ENCODE measurements around the gene C19orf12.
"Not testable (repeated sequence)": the region's sequence is repeated elsewhere in the genome, so short reads cannot be mapped to it uniquely, and the experiment has no call there.

Gene C19orf12

DNA sequence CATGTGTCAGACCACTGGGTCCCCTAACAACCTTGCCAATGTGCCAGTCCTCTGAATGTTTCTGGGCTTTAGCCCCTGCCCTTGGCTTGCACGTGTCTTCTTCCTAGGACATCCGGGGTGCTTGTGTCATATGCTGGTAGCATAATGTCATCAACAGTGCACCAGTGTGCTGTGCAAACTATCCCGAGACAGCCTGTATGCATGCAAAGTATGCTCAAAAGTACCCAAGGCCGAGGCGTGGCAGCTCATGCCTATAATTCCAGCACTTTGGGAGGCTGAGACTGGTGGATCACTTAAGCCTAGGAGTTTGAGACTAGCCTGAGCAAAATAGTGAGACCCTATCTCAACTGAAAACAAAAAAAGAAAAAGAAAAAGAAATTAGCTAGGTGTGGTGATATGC lies 20.8 kb upstream of the C19orf12 start:
- DNase-seq (ENCODE audit: extremely low read depth in 1 of 2, low read depth in 1 of 2), result no peak

DNA sequence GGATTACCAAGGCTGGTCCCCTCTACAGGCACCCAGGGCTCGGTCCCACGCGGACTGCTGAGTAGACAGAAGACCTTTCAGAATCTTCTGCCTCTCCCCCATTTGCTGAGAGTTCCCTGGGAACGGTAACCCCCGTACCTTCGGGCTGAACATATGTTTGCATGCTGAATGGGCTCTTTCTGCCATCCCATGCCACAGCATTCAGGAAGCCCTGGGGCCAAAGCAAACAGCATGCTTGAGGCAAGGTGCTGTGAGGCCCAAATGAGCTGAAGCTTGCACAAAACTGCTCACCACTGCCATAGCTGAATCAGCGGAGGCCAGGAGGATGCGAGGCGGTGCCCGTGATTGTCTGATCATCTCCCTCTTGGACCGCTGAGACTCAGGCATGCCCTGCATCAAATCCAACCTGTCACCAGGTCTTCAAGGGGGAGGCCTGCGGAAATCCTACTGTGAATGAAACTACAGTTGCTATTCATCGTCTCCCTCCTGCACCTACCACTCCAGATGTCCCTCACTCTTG lies 16.3 kb upstream of the C19orf12 start:
- DNase-seq (ENCODE audit: extremely low read depth in 1 of 2, low read depth in 1 of 2), result no peak

DNA sequence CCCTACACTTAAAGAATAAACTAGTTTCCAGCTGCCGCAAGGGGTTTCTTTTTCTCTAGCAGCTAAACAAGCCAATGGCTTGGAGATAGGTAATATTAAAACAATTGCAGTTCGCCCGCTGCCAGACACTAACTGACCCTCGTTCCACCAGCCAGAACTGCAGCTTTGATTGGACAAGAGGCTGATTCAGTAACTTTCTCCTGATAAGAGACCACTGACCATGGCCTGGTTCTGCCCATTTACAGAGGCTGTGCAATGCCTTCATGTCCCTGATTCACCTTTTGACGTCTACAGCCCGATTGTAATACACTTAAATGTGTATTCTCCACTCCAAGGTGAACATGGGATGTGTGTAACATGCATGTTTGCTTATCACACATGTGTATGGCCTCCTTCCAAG lies 12.8 kb upstream of the C19orf12 start:
- no peak for DNase-seq (ENCODE audit: extremely low read depth in 1 of 2, low read depth in 1 of 2)

DNA sequence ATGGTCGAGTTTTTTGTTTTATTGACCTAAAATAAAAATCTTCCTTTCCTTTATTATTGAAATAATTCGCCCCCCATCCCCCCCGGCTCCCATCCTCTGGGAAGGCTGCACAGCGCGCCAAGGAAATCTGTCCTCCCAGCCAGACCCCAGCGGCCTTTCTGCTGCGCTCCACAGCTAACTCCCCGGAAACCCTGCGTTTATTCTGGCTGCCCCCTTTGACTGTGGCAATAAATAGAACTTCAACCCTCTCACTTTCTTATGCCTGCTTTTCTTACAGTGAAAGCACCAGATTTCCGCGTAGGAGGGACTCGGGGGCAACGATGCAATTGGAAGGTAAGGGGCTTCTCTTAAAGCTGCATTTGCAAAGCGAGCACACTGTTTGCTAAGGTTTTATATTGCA lies 9.7 kb upstream of the C19orf12 start:
- no peak for DNase-seq (ENCODE audit: extremely low read depth in 1 of 2, low read depth in 1 of 2)

DNA sequence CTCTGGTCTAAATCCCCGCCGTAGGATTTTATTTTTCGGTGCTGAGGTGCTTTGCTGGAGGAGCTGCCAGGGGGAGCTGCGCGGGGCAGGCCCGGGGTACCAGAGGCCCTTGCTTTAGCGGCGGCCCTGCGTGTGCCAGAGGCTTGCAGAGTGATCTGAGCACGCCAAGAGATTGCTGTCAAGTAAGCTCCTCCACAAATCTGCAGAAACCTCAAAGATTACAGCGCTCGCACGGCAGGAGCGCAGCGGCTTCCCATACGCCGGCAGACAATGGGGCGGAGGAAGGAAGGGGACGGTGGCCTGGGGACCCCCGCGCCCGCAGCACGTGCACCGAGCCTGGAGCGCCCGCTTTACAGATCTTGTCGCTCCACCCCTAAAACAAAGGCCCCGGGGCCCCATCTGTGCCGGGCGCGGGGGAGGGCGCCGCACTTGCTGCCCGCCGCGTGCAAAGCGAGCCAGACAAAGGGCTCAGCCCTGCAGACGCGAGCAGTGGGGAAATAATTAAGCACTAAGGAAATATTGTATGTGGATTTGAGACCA lies 9.1 kb upstream of the C19orf12 start:
- DNase-seq (ENCODE audit: extremely low read depth in 1 of 2, low read depth in 1 of 2), result no peak

DNA sequence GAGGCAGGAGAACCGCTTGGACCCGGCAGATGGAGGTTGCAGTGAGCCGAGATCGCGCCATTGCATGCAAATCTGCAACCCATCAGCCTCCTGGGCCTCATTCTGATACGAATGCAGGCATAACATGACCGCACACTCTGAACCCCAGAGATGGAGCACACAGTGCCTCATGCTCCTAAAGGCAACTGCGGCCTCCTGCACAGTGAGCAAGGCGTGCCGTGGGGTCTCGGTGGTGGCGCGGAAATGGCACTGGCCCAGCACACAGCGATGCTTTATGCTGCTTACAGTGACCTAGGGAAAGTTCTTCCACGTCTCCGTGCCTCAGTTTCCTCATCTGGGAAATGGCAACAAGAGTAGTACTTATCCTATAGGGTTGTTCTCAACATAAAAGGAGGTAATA lies 2.0 kb upstream of the C19orf12 start:
- DNase-seq (ENCODE audit: extremely low read depth in 1 of 2, low read depth in 1 of 2), result no peak

DNA sequence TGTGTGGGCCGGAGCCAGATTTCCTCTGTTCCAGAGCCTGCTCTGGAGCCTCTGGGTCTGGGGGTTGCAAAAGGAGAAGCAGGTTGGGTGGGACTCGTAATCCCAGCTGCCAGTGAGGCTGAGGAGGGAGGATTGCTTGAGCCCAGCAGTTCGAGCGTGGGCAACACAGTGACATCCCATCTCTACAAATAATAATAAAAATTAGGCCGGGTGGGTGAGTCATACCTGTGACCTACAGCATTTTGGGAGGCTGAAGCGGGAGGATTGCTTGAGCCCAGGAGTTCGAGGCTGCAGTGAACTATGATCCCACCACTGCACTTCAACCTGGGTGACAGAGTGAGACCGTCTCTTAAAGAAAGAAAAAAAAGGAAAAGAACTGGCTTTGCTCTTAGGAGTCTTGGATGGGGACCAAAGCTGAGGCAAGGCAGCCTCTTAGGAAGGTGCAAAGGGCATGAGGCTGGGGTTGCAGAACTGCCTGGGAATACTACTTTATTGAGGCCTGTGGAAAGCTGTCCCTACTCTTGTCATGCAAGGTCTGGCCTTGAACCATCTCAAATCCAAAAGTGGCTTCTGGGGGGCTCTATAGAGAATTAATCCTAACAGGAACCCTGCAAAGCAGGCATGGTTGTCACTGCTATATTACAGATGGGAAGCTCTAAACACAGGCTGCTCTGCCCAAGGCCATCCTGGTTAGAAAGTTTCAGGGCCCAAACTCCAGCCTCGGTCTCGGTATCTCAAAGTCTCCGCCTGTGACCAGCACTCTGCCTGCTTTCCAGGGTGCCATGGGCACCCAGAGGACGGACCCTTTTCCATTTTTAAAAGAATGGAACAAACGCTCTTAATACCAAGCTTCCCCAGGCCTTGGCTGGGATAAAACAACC lies 880 bp upstream of the C19orf12 start:
- DNase-seq (ENCODE audit: extremely low read depth in 1 of 2, low read depth in 1 of 2), result no peak

DNA sequence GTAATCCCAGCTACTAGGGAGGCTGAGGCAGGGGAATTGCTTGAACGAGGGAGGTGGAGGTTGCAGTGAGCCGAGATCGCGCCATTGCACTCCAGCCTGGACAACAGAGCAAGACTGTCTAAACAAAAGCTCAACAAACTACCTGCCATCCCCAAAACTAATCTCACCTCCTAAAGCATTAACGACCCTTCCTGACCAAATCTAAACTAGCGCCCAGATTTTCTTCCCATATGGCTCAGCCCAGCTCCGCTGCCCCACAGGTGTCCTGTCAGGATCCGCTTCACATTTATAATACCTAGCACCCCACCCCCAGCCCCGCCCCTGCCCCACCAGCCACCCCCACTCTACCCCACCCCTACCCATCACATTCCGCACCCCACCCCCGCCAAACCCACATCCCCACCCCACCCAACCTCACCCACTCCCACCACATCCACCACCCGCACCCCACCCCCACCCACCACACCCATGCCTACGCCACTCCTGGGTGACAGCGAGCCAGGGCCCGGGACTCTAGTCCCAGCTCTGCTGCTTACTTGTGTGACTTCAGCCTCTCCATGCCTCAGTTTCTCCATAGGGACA lies 599 bp downstream of the C19orf12 start:
- DNase-seq (ENCODE audit: extremely low read depth in 1 of 2, low read depth in 1 of 2), result no peak

DNA sequence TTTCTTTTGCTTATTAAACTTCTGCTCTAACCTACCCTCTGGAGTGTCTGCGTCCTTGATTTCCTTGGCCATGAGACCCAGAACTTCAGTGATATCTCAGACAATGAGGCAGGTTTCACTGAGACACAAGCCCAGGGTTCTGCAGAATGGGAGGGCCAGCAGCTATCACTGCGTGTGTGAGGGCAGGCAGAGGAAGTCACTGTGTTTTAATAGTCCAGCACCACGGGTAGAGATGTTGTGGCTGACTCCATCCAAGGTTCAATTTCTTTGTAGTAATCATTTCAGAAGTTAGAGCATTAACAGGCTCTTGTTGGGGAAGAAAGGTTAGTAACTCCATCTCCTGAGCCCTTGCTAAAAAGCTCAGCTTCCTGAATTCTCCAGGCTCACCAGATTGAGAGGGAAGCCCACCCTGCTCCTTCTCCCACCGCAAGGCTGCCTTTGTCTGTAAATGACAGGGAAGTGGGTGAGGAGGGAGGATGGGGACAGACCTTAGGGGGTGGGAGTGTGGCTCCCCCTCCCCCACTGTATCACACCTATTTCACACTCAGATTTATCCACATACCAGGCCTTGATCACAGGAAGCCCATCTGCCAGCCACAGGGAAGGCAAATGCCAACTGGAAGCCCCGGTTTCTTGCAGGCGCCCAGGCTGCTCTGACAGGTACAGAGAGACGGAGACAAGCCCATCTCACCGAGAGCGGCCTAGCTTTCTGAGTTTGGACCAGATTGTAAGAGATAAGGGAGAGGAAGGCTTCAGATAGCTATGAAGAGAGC lies 2.1 kb downstream of the C19orf12 start:
- no peak for DNase-seq (ENCODE audit: extremely low read depth in 1 of 2, low read depth in 1 of 2)

DNA sequence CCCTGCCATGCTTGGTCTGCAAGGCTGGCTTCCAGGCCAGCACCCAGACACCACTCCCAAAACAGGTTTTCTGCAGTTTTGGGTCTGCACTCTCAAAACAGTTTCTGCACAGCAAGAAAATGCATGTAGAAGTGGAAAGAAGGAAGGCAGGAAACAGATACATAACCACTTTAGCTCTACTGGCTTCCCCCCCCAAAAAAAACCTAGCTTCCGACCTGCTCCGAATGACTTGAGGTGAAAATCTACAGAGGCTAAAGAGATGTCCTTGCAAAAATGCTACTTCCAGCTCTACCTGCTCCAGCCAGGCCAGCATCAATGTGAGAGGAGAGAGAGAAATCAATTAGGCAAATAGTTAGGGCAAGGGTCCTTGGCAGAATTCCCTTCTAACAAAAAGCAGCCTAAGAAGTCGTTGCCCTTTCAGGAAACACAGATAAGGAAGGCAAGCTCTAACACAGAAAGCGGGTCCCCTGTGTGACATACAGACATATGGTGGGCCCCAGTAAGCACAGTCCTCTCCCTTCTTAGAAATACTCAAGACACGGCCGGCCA lies 3.4 kb downstream of the C19orf12 start:
- DNase-seq (ENCODE audit: extremely low read depth in 1 of 2, low read depth in 1 of 2), result no peak

DNA sequence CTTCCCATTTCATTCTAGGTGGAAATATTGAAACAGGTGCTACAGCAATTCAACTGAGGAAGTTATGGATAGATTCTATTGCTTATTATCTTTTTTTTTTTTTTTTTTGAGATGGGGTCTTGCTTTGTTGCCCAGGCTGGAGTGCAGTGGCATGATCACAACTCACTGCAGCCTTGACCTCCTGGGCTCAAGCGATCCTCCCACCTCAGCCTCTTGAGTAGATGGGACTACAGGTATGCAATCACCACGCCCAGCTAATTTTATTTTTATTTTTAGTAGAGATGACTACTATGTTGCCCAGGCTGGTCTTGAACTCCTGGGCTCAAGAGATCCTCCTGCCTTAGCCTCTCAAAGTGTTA lies 5.6 kb downstream of the C19orf12 start:
- not testable (repeated sequence) for DNase-seq (ENCODE audit: extremely low read depth in 1 of 2, low read depth in 1 of 2)

DNA sequence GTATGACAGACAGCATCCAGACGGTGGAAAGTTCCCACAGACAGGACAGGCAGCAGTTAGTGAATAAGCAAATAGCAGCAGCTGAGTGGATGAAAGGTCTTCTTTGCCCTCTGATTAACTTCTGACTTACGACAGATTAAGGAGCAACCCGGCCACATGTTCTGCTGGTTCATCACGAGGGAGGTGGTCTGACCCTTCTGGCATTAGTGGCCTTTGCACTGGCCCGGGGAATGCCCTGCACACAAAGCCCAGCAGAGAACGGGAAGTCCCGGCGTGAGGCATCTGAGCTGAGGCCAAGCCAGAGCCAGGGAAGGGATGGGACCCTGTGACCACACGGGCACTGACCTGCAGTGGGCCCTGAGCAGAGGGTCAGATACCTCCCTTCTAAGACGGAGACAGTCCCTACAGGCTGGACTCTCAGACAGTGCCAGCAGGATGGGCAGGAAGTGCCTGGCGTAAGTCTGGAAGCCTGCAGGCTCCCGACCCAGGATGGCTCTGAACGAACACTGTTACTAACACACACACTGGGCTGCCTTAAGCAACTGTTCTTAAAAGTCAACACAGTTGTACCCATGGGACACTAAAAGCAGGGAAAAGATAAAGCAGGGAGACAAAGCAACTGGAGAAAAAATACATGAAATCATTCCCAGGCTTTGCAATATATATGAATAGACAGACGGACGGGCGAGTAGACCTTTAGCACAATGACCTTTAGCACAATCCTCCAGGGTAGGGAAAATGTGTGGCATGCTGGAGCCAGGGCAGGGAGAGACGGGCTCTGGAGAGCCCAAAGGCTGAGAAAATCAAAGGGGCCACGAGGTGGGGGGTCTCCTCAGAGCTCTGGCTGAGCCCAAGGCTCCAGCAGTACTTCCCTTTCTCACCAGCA lies 6.3 kb downstream of the C19orf12 start:
- no peak for DNase-seq (ENCODE audit: extremely low read depth in 1 of 2, low read depth in 1 of 2)

DNA sequence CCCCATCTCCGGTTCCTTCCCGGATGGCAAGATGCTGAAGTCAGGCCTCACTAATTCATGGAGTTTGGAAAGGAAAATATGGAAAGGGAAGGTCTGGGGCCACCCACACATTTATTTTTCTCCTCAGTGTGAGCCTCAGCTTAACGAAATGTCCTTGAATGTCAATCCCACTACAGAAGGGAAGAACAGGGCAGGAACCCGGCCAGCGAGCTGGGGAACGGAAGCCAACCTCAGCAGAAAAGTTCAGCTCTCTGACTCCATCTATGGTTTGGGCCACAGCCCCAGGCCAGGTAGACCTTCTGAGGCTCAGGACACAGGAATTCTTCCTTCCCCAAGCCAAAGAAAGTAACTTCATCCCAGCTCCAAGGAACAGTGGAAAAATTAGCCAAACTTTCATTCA lies 8.4 kb downstream of the C19orf12 start:
- no peak for DNase-seq (ENCODE audit: extremely low read depth in 1 of 2, low read depth in 1 of 2)

DNA sequence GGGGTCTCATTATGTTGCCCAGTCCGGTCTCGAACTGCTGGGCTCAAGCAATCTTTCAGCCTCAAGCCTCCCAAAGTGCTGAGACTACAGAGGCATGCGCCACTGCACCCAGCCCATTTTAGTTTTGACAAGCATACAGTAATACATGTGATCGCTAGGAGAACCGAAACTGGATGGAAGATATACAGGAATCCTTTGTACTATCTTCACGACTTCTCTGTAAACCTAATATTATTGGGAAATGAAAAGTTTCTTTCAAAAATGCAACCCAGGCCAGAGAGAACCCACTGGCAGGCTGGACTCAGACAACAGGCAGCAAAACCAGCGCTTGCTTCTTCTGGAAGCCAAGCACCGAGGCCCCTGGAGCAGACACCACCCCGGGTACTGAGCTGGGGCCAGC lies 9.4 kb downstream of the C19orf12 start:
- DNase-seq (ENCODE audit: extremely low read depth in 1 of 2, low read depth in 1 of 2), result no peak

DNA sequence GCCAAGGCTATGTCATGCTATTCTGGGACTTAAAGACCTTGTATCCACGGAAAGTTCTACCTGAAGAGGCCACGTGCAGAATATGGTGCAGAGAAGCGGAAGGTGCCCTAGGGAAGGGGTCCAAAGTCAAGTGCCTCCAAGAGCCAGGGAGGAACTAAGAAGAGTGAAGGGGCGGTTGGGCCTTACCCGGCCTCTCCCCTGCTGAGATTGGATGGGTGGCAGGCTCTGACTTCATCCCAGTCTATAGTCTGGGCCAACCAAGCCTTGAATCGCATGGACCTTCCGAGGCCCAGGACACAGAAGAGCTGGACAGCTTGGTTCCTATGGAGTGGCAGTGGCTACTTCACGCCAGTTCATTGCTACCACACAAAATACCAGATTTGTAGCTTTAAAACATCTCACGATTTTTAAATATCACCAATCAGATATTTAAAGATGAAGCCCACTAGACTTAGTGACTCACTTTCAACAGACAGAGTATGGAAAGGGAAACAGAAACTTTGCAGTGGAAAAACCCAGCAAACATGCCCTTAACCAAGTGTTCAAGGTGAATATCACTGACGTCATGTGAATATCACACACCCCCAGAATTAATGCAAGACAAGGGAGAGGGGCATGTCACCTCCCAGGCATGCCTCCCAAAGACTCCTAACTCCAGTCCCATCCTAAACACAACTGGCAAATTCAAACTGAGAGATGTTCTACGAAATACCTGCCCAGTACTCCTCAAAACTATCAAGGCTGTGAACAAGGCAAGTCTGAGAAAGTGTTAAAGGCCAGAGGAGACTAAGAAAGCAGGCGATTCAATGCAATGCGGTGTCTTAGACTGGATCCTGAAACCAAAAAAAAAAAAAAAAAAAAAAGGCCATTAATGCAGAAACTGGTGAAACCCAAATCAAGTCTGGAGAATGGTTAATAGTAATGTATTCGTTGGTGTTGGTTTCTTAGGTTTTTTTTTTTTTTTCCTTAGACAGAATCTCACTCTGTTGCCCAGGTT lies 10.2 kb downstream of the C19orf12 start:
- no peak for DNase-seq (ENCODE audit: extremely low read depth in 1 of 2, low read depth in 1 of 2)

DNA sequence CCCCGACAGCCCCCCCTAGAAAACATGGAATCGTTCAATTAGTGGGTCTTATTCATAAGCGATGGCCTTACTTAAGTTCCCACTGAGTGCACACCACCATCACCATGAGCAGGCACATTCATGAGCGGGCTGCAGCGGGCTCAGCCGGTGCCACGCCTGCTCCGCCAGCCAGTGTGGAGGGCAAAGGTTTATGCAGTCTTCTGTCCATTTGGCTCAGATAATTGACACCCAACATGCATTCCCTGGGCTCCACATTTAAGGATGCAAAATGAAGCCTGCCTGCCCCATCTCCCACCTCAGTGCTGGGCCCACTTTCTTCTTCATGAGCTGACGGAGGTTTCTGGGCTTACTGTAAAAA lies 12.1 kb downstream of the C19orf12 start:
- no peak for DNase-seq (ENCODE audit: extremely low read depth in 1 of 2, low read depth in 1 of 2)

DNA sequence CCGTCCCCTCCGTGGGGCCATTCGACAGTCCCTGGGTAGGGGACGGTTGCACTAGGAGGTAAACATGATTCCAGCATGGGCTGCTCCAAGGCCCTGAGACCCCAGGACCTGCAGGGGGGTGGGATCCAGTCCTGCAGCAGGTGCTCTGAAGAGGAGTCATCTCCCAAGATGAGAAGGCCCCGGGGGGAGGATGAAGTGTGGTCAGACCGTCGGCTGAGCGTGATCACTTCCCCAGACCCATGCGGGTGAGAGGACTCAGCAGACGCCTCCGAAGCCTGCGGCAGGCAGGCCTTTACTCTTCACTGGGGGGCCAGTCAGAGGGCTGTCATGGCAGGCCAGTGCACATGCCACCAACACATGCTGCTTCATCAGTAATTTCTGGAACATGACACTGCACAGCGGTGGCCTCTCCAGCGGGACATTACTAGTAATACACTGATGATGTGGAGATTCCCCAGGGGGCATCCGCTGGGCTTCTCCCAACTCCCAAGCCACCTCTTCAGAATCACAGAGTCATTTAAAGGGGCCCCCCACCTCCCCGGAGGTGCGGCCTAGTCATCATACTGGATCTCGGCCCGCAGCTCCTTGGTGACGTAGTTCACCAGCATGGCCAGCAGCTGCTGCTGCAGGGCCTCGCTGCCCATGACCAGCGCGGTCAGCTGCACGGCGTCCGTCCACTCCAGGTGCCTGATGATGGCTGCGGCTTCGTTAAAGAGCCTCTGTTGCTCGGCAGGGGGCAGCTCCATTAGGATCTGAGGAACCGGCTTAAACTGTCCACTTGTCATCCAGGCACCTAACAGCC lies 12.7 kb downstream of the C19orf12 start:
- no peak for DNase-seq (ENCODE audit: extremely low read depth in 1 of 2, low read depth in 1 of 2)

DNA sequence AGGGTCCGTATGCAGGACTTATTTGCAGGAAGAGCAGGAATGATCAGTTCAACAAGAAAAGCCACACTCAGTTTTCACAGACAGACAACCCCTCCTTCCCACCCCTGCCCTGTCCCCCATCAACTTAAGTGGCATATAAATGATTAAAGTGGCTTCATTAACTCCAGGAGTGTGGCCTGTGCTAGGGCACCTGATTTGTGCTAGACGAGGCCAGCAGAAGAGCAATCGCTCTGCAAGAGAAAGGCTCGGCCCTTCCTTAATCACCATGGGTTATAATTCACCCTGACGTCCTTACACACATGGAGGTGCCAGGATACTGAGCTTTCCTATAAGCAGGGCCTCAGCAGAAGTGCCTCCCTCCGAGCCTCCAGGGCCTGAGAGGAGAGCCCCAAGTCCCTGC lies 14.6 kb downstream of the C19orf12 start:
- DNase-seq (ENCODE audit: extremely low read depth in 1 of 2, low read depth in 1 of 2), result no peak
